Neural crest cell (in vitro differentiated cells): ENCODE measurements around the gene ADD3. TPM values are rescaled to one million over a fixed set of nuclear protein-coding genes. Genes with fewer than 3 reads are reported as not detected.

Experiments
- DNase-seq: peaks from one replicate; pipeline ENCODE4 v3.0.0; 2021; ENCODE audit warnings: low read depth, mixed read lengths, low spot score
- H3K27ac Mint-ChIP-seq: one replicate; pipeline ENCODE4 v1.8.0; 2021; ENCODE audit warnings: mild to moderate bottlenecking, mixed read lengths; ENCODE audit not compliant: unreplicated experiment
- H3K27me3 Mint-ChIP-seq: 2 replicates; pipeline ENCODE4 v1.8.0; 2021; ENCODE audit warnings: low read depth, mild to moderate bottlenecking, mixed read lengths
- H3K36me3 Mint-ChIP-seq: 2 replicates; pipeline ENCODE4 v1.8.0; 2021; ENCODE audit warnings: low read depth, mild to moderate bottlenecking, mixed read lengths
- H3K4me1 Mint-ChIP-seq: 2 replicates; pipeline ENCODE4 v1.8.0; 2021; ENCODE audit warnings: mixed read lengths
- H3K4me3 Mint-ChIP-seq: one replicate; pipeline ENCODE4 v1.8.0; 2021; ENCODE audit warnings: mild to moderate bottlenecking, mixed read lengths
- H3K9me3 Mint-ChIP-seq: 2 replicates; pipeline ENCODE4 v1.8.0; 2021; ENCODE audit warnings: mixed read lengths
- CTCF ChIP-seq: fragments of 200-600 bp; sonication (generic); conservative IDR thresholded peaks from 2 replicates; pipeline ENCODE4 v1.5.0; 2021; ENCODE audit warnings: antibody characterized with exemption, mild to moderate bottlenecking
- total RNA-seq: library from RNA; stranded (reverse); gene quantifications from 2 replicates; pipeline ENCODE4 v1.2.1, GENCODE V29; 2021

ADD3 gene
- total RNA-seq, 1 donor from 2014 or later = 50.2 TPM

GRCh38 chr10:110065269-110065668 is 57.5 kb downstream of the ADD3 start:
- Mint-ChIP-seq H3K4me1 (peaks cover 29% of the 10 kb centered on the region), H3K27ac (no peak overlapping the region), H3K9me3 (no peaks in the 10 kb centered on the region), H3K27me3 (no peaks in the 10 kb centered on the region), H3K4me3 (no peak overlapping the region), H3K36me3 (no peaks in the 10 kb centered on the region)
- no peak for TF ChIP-seq CTCF
- DNase-seq = no peak

DNA sequence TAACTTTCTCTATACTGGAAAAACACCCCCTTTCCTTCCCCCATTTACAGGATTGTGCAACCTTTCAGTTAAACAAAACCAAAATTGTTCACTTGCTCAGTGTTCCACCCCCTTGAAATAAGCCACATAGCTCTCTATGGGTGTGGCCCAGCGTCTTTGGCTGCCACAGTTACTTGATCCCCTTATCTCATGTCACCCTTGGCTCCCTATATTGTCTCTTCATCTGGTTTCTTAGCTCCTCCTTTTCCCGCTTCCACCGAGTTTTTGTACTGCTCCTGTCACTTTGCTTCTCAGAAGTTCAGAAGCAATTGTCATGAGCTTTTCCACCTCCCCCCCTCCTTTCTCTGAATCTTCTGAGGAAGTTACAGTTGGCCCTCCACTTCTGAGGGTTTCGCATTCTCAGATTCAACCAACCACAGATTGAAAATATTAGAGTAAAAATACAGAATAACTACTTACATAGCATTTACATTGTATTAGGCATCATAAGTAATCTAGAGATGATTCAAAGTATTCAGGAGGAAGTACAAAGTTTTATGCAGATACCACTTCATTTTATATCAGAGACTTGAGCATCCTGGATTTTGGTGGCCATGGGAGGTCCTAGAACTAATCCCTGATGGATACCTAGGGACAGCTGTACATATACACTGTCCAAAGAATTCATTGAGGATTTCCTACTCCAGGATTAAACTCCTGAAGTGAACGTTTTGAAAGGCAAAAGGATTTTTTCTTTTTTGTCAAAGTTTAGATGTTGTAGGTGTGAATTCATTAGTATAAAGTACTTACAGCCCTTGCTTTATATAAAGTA is 60.4 kb downstream of the ADD3 start:
- Mint-ChIP-seq H3K9me3 (no peaks in the 10 kb centered on the region), H3K36me3 (no peaks in the 10 kb centered on the region), H3K4me1 (peaks cover 23% of the 10 kb centered on the region), H3K4me3 (no peak overlapping the region), H3K27ac (peak overlapping the region; percentile 8), H3K27me3 (no peaks in the 10 kb centered on the region)
- TF ChIP-seq CTCF = no peak
- DNase-seq = no peak

GRCh38 chr10:110068780-110069179 is 61.0 kb downstream of the ADD3 start:
- no peaks in the 10 kb centered on the region for H3K27me3 Mint-ChIP-seq
- no peak overlapping the region for H3K4me3 Mint-ChIP-seq
- H3K4me1 Mint-ChIP-seq = peaks cover 28% of the 10 kb centered on the region
- no peaks in the 10 kb centered on the region for H3K36me3 Mint-ChIP-seq
- H3K9me3 Mint-ChIP-seq = no peaks in the 10 kb centered on the region
- no peak for TF ChIP-seq CTCF
- no peak for DNase-seq
- no peak overlapping the region for H3K27ac Mint-ChIP-seq

- no peak for DNase-seq
- no peak overlapping the region for H3K27ac Mint-ChIP-seq
- TF ChIP-seq CTCF = no peak
- peaks cover 36% of the 10 kb centered on the region for H3K4me1 Mint-ChIP-seq
- no peaks in the 10 kb centered on the region for H3K36me3 Mint-ChIP-seq
- H3K9me3 Mint-ChIP-seq = no peaks in the 10 kb centered on the region
- no peaks in the 10 kb centered on the region for H3K27me3 Mint-ChIP-seq
- no peak overlapping the region for H3K4me3 Mint-ChIP-seq
These were observed 61.8 kb downstream of the ADD3 start for GRCh38 chr10:110069502-110069982.

DNA sequence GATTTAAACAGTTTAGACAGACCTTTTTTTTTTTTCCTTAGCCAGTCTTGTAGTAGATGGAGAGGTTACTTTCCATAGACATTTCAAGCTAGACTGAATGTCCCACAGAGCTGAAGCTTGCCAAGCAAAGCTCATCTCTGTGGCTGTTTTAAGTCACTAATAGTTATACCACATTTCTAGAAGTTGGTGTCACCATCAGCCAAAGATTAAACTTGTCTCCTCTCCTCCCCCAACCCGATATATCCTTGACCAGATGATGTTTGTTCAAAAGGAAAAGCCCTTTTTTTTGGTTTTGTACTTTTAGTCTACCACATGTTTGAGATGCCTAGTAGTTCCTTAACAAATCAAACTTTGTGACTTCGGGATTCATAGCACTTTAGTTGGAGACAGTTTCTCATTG is 66.1 kb downstream of the ADD3 start:
- DNase-seq = no peak
- Mint-ChIP-seq H3K36me3 (no peaks in the 10 kb centered on the region), H3K4me1 (peaks cover 58% of the 10 kb centered on the region), H3K4me3 (no peak overlapping the region), H3K27ac (no peak overlapping the region), H3K27me3 (no peaks in the 10 kb centered on the region), H3K9me3 (no peaks in the 10 kb centered on the region)
- TF ChIP-seq CTCF = no peak
